T-helper 2 cell treated with Interferon-gamma antibody and Interleukin-4, amounts not matched to agents 5 μg/mL and 100 μg/mL, for 36 hours (primary cell): ENCODE data around the gene FGFBP1.

ENCODE experiments used
- DNase-seq: peaks from one replicate; pipeline ENCODE4 v3.0.0; 2021; ENCODE audit warnings: low spot score
- H3K27ac Mint-ChIP-seq: one replicate; pipeline ENCODE4 v1.8.0; 2021; ENCODE audit warnings: mild to moderate bottlenecking, mixed read lengths
- H3K27me3 Mint-ChIP-seq: one replicate; pipeline ENCODE4 v1.8.0; 2021; ENCODE audit warnings: low read depth, mixed read lengths
- H3K36me3 Mint-ChIP-seq: one replicate; pipeline ENCODE4 v1.8.0; 2021; ENCODE audit warnings: low read depth, mixed read lengths
- H3K4me1 Mint-ChIP-seq: one replicate; pipeline ENCODE4 v1.8.0; 2021; ENCODE audit warnings: low read depth, mixed read lengths
- H3K4me3 Mint-ChIP-seq: one replicate; pipeline ENCODE4 v1.8.0; 2022; ENCODE audit warnings: mild to moderate bottlenecking, moderate library complexity, mixed read lengths
- H3K9me3 Mint-ChIP-seq: one replicate; pipeline ENCODE4 v1.8.0; 2021; ENCODE audit warnings: mixed read lengths

Gene FGFBP1

DNA sequence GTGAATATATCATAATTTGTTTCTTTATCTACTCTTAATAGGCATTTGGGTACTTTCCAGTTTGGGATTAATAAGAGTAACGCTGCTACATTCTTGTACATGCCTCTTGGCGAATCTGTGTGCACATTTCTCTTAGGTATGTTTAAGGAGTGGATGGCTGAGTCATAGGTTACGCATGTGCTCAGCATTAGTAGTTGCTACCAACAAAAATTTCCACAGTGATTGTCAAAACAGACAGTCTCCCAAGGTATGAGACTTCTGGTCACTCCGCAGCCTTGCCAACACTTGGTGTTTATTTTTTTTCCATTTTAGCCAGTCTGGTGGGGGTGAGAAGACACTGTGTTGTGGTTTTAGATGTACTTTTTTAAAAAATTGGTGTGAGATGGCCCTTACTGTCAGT, 44.6 kb downstream of the FGFBP1 start:
- DNase-seq: no peak
- no peaks in the 10 kb centered on the region for H3K4me1 Mint-ChIP-seq
- no peaks in the 10 kb centered on the region for H3K9me3 Mint-ChIP-seq
- no peak overlapping the region for H3K27ac Mint-ChIP-seq
- H3K4me3 Mint-ChIP-seq: no peak overlapping the region
- H3K36me3 Mint-ChIP-seq: no peaks in the 10 kb centered on the region
- H3K27me3 Mint-ChIP-seq: peaks cover 22% of the 10 kb centered on the region

DNA sequence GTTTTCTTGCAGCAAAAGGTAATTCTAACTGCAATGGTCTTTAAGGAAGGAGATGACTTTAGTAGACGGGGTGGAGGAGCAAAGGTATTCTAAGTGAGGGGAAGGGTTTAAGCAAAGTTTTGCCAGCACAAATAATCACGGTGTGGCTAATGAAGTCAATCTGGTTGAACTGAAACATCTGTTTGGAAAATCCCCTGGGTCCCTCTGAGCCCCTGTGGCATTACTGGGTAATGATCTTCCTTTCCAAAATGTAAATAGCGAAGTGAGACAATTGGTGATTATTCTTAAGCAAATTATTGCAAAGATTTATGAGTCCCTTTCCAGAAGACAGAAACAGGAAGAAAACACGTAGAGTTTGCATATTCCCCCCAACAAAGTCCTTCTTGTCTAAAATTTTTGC, 47.2 kb downstream of the FGFBP1 start:
- Mint-ChIP-seq H3K4me1 (no peaks in the 10 kb centered on the region), H3K4me3 (no peak overlapping the region), H3K9me3 (no peaks in the 10 kb centered on the region), H3K36me3 (no peaks in the 10 kb centered on the region), H3K27ac (no peak overlapping the region), H3K27me3 (peaks cover 13% of the 10 kb centered on the region)
- no peak for DNase-seq

DNA sequence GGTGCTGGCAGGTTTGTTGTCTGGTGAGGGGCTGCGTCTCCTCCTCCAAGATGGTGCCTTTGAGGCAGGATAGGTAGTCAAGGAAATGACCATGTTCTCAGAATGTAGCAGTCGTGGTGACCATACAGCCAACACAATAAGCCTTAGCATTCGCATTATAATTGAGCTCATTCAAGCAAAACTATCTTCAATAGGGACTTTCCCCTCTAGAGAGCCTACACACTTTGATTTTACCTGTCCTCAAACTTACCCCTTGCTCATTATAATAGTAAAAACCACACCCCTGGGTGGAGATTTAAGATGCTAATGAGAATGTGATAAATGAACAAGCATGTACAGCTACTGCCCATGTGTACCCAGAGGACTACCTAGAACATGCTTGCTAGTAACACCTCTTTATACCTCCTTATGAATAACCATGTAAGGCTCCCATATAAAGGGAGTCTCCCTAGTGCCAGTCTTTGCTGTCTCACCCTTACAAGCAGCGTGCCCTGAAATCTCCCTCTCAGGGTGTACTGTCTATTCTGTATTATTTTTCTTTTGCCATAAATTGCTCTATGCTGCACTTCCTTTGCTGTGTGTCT, 48.2 kb downstream of the FGFBP1 start:
- H3K27me3 Mint-ChIP-seq: peaks cover 5% of the 10 kb centered on the region
- no peak overlapping the region for H3K4me3 Mint-ChIP-seq
- no peaks in the 10 kb centered on the region for H3K36me3 Mint-ChIP-seq
- no peaks in the 10 kb centered on the region for H3K9me3 Mint-ChIP-seq
- no peak for DNase-seq
- H3K4me1 Mint-ChIP-seq: no peaks in the 10 kb centered on the region
- no peak overlapping the region for H3K27ac Mint-ChIP-seq

DNA sequence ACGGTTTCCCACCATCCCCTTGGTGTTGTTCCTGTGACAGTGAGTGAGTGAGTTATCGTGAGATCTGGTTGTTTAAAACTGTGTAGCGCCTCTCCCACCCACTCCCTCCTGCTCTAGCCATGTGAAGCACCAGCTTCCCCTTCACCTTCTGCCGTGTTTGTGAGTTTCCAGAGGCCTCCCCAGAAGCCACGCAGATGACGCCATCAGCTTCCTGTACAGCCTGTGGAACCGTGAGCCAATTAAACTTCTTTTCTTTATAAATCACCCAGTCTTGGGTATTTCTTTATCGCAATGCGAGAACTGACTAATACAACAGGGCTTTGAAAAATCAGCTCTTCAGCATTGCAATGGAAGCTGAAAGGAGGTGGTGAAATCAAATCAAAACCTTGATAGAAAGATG, 50.0 kb downstream of the FGFBP1 start:
- H3K9me3 Mint-ChIP-seq: no peaks in the 10 kb centered on the region
- no peaks in the 10 kb centered on the region for H3K36me3 Mint-ChIP-seq
- H3K27me3 Mint-ChIP-seq: peaks cover 6% of the 10 kb centered on the region
- H3K27ac Mint-ChIP-seq: no peak overlapping the region
- H3K4me3 Mint-ChIP-seq: no peak overlapping the region
- H3K4me1 Mint-ChIP-seq: no peaks in the 10 kb centered on the region
- no peak for DNase-seq
